ENCODE results near the gene BBX. TPM values are rescaled to one million over a fixed set of nuclear protein-coding genes. Genes with fewer than 3 reads are reported as not detected.

BBX gene
- total and polyA plus RNA-seq, 2 of the 4 experiments (the other 2 are of a cell fraction), result 13.6 to 107 TPM

- ChIA-PET POLR2A (ENCODE audit: unreplicated experiment) (no interaction called here), CTCF (no interaction called here)
- Histone ChIP-seq H2BK5ac (ENCODE audit: low read depth, low read length, poor library complexity, severe bottlenecking) (no peak overlapping the region), H4K5ac (ENCODE audit: low read depth, low read length) (no peak overlapping the region), H3K4me1 (ENCODE audit: control insufficient read depth, insufficient read depth, low read length) (no peaks in the 10 kb centered on the region; the same call in 1 of the 2 replicates), H3K9ac (ENCODE audit: low read depth, low read length) (no peak overlapping the region), H2BK20ac (ENCODE audit: low read depth, low read length) (no peak overlapping the region), H3K36me3 (ENCODE audit: control insufficient read depth, insufficient read depth, low read length) (peaks cover 1% of the 10 kb centered on the region; the same call in 1 of the 2 replicates), H4K20me1 (ENCODE audit: insufficient read depth, low read length) (no peaks in the 10 kb centered on the region), H3K27me3 (ENCODE audit: control insufficient read depth, insufficient read depth, low read length) (no peaks in the 10 kb centered on the region), H4K8ac (ENCODE audit: low read depth in 2 of 2, low read length in 2 of 2) (no peak overlapping the region), H3K9me3 (ENCODE audit: control insufficient read depth, insufficient read depth, low read length) (no peaks in the 10 kb centered on the region), H2BK15ac (ENCODE audit: low read depth, low read length) (no peak overlapping the region), H3K4me3 (ENCODE audit: insufficient read depth, low read depth, low read length) (no peak overlapping the region), H3K23ac (ENCODE audit: low read depth, low read length) (no peak overlapping the region), H3K56ac (ENCODE audit: extremely low read depth, insufficient read depth, low read length) (no peak overlapping the region), H3K79me1 (ENCODE audit: low read depth in 1 of 2, low read length in 2 of 2) (no peaks in the 10 kb centered on the region), H3K27ac (ENCODE audit: insufficient read depth, low read length) (no peak overlapping the region), H3K4me2 (ENCODE audit: low read depth, low read length) (no peak overlapping the region), H2BK120ac (ENCODE audit: low read depth, low read length) (no peak overlapping the region), H3K18ac (ENCODE audit: low read depth, low read length) (no peak overlapping the region), H4K91ac (ENCODE audit: insufficient read depth, low read depth, low read length) (no peak overlapping the region), H3K9me1 (ENCODE audit: insufficient read depth, low read length) (no peaks in the 10 kb centered on the region; the same call in 1 of the 2 replicates), H3K4ac (ENCODE audit: low read depth, low read length) (no peak overlapping the region), H2AFZ (replicated peaks; ENCODE audit: low read length, poor library complexity) (no peak overlapping the region), H3K14ac (replicated peaks; ENCODE audit: low read depth, low read length) (no peak overlapping the region), H2AK5ac (ENCODE audit: low read depth, low read length) (no peak overlapping the region), H2AK9ac (replicated peaks; ENCODE audit: low read depth, low read length, poor library complexity) (no peak overlapping the region)
- dilution Hi-C loops (cut with HindIII; ENCODE audit: low sequenced_read_pairs, unreplicated experiment) (no loop called here), in situ Hi-C loops (cut with MboI; ENCODE audit: low sequenced_read_pairs) (no loop called here), intact Hi-C loops (cut with micrococcal nuclease) (no loop called here)
- ATAC-seq (ENCODE audit: low read depth) (no peak), DNase-seq (no peak)
- no TSS peak for BruUV-seq (replicated peaks)
- no peak for TF ChIP-seq CEBPB (IDR thresholded peaks at IDR 0.05; ENCODE audit: low read depth, low read length)
- no peak for TF ChIP-seq FOS (IDR thresholded peaks at IDR 0.05; ENCODE audit: low read depth, low read length)
- no peak for TF ChIP-seq NFE2L2 (IDR thresholded peaks at IDR 0.05; ENCODE audit: low read depth, low read length)
- no peak for TF ChIP-seq MAFK (IDR thresholded peaks at IDR 0.05; ENCODE audit: low read depth, low read length)
- no peak for TF ChIP-seq CTCF (conservative IDR thresholded peaks at IDR 0.05; ENCODE audit: low read depth, low read length)
- TF ChIP-seq ELK1 (IDR thresholded peaks at IDR 0.05; ENCODE audit: borderline replicate concordance, low read depth, low read length), result no peak
- TF ChIP-seq RAD21 (IDR thresholded peaks at IDR 0.05; ENCODE audit: low read length), result no peak
- no peak for TF ChIP-seq RCOR1 (IDR thresholded peaks at IDR 0.05; ENCODE audit: insufficient replicate concordance, low read length)
- TF ChIP-seq MXI1 (IDR thresholded peaks at IDR 0.05; ENCODE audit: borderline replicate concordance, low read depth, low read length), result no peak
- TF ChIP-seq BHLHE40 (IDR thresholded peaks at IDR 0.05; ENCODE audit: low read depth, low read length), result no peak
- TF ChIP-seq POLR2A (IDR thresholded peaks at IDR 0.05; ENCODE audit: low read depth, low read length), result no peak
- TF ChIP-seq RFX5 (IDR thresholded peaks at IDR 0.05; ENCODE audit: low read depth, low read length), result no peak
- no peak for TF ChIP-seq CHD1 (IDR thresholded peaks at IDR 0.05; ENCODE audit: low read depth, low read length)
- TF ChIP-seq SMC3 (IDR thresholded peaks at IDR 0.05; ENCODE audit: low read depth, low read length), result no peak
- TF ChIP-seq USF2 (IDR thresholded peaks at IDR 0.05; ENCODE audit: low read depth, low read length), result no peak
- no peak for TF ChIP-seq MAZ (IDR thresholded peaks at IDR 0.05; ENCODE audit: borderline replicate concordance, low read depth, low read length)
Measured at GRCh38 chr3:107760144-107760543, 237.4 kb downstream of the BBX start.

All from IMR-90 (cell line).